ENCODE measurements around the gene GRAMD1C.
A peak's percentile ranks its signal among the peaks of the same experiment; 100 is the strongest.

Gene GRAMD1C

DNA sequence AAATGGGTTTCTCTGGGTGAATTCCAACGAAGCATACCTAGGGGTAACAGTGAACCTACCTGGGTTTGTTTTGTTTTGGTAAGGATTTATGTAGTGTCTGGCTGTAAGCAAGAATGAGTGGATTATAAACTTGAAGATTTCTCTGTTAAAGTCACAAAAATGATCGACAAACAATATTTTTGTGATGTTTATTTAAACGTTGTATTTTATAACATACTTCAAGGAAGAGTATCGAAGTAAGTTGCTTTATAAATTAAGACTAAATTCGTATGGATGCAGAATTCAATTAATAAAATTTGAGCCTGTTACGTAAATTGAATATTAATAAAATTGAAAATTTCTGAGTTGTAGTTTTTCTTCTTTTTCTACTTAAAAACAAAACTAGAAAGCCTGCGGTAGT, 108.2 kb downstream of the GRAMD1C start:
- H3K27ac ChIP-seq = peak overlapping the region; percentile 54
- TF ChIP-seq CTCF (IDR thresholded peaks at IDR 0.05; ENCODE audit: low read depth, low read length) = no peak
- no peaks in the 10 kb centered on the region for H3K9me3 ChIP-seq (ENCODE audit: severe bottlenecking)
- DNase-seq = no peak
- H3K27me3 ChIP-seq (ENCODE audit: insufficient read depth, low read depth, severe bottlenecking) = no peaks in the 10 kb centered on the region
- H3K4me3 ChIP-seq (ENCODE audit: low read depth, low read length) = peak overlapping the region; percentile 89
- H3K36me3 ChIP-seq = no peaks in the 10 kb centered on the region; the same call in 1 of the 2 replicates

- TF ChIP-seq CTCF (IDR thresholded peaks at IDR 0.05; ENCODE audit: low read depth, low read length) = 0 out of 2 replicates have a peak, but pooled peaks have one; percentile 6
- DNase-seq = peak; percentile 88
- H3K4me3 ChIP-seq (ENCODE audit: low read depth, low read length) = peak within 1 kb of the TSS; percentile 91
- peaks cover 2% of the 10 kb centered on the region; the same call in 1 of the 2 replicates for H3K36me3 ChIP-seq
- H3K9me3 ChIP-seq (ENCODE audit: severe bottlenecking) = no peaks in the 10 kb centered on the region
- peak within 1 kb of the TSS; percentile 57 for H3K27ac ChIP-seq
- no peaks in the 10 kb centered on the region for H3K27me3 ChIP-seq (ENCODE audit: insufficient read depth, low read depth, severe bottlenecking)
Observed at GRCh38 chr3:113947372-113948014, 108.9 kb downstream of the GRAMD1C start, which contains the start of gene ZDHHC23. Gene ZDHHC23 (plus strand): TSS chr3:113948013. CDS start chr3:113948803, 790 bp downstream.

DNA sequence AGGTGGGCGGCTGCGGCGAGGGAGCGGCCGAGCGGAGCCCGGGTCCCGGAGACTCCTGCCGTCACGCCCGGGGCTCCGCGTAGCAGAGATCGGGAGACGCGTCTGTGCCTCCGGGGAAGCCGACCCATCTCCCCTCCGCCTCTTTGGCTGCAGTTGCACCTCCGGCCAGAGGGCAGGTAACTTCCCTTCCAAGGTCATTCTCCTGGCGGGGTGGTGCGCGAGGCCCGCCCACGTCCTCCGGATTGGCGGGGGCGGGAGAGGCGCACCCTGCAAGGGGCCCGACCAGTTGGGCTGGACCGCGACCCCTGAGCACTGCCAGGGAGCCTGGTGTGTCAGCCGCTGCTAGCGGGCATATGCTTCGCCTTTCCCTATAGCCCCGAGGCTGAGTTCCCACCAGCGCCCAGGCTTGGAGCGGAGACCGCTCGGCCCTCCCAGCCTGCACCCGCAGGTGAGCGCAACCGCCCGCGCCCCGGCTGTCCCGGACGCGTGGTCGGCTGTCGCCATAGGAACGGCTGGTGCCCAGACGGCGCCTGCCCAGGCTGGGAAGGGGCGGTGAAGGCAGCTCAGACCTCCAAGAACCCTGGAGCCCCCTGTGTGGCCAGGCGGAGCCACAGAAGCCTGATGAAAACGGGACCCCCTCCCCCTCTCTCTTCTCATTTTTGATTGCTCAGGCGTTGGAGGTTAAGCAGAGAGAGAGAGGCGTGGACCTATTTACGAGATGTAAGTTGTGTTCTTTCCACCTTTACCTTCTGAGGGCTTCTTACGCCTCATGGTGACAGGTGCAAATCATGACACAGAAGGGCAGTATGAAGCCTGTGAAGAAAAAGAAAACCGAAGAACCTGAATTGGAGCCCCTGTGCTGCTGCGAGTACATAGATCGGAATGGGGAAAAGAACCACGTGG, 109.7 kb downstream of the GRAMD1C start:
- TF ChIP-seq CTCF (IDR thresholded peaks at IDR 0.05; ENCODE audit: low read depth, low read length) = no peak
- DNase-seq = peak; percentile 61
- H3K27me3 ChIP-seq (ENCODE audit: insufficient read depth, low read depth, severe bottlenecking) = no peaks in the 10 kb centered on the region
- peaks cover 3% of the 10 kb centered on the region; the same call in 1 of the 2 replicates for H3K36me3 ChIP-seq
- no peaks in the 10 kb centered on the region for H3K9me3 ChIP-seq (ENCODE audit: severe bottlenecking)
- H3K4me3 ChIP-seq (ENCODE audit: low read depth, low read length) = peak overlapping the region; percentile 91
- H3K27ac ChIP-seq = peak overlapping the region; percentile 57

DNA sequence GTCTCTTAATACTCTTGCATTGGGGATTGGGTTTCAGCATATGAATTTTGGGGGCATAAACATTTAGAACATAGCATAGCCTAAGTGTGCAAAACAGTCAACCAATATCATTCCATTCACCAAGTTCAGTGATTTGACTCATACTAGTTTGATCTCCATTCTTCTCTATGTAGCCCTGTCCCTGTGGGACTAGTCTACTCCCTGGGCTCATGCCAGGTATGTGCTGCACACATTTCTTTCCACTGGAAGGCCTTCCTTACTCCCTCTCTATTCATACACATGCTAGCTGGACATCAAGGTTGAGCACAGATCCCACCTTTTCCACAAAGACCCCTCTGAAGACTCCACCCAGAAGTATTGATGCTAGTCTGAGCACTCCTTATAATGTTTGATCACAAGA, 114.3 kb downstream of the GRAMD1C start:
- Histone ChIP-seq H3K27me3 (ENCODE audit: insufficient read depth, low read depth, severe bottlenecking) (no peaks in the 10 kb centered on the region), H3K36me3 (peaks cover 9% of the 10 kb centered on the region), H3K4me3 (ENCODE audit: low read depth, low read length) (no peak overlapping the region), H3K27ac (no peak overlapping the region), H3K9me3 (ENCODE audit: severe bottlenecking) (no peaks in the 10 kb centered on the region)
- no peak for DNase-seq
- no peak for TF ChIP-seq CTCF (IDR thresholded peaks at IDR 0.05; ENCODE audit: low read depth, low read length)

DNA sequence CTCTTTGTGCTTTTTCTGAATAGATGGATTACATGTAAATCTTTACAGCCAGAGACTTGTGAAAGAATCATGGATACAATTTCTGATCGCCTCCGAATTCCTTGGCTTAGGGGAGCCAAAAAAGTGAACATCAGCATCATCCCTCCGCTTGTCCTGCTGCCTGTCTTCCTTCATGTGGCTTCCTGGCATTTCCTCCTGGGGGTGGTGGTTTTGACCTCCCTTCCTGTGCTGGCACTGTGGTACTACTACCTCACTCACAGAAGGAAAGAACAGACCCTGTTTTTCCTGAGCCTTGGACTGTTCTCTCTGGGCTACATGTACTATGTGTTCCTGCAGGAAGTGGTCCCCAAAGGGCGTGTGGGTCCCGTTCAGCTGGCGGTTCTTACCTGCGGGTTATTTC, 115.1 kb downstream of the GRAMD1C start:
- Histone ChIP-seq H3K27ac (no peak overlapping the region), H3K9me3 (ENCODE audit: severe bottlenecking) (no peaks in the 10 kb centered on the region), H3K36me3 (peaks cover 16% of the 10 kb centered on the region), H3K4me3 (ENCODE audit: low read depth, low read length) (no peak overlapping the region), H3K27me3 (ENCODE audit: insufficient read depth, low read depth, severe bottlenecking) (no peaks in the 10 kb centered on the region)
- no peak for TF ChIP-seq CTCF (IDR thresholded peaks at IDR 0.05; ENCODE audit: low read depth, low read length)
- DNase-seq = no peak

All from WERI-Rb-1 (cell line).